NCI-H2196 (cell line): ENCODE results near the gene PRELID1.
"Not testable (repeated sequence)": the region's sequence is repeated elsewhere in the genome, so short reads cannot be mapped to it uniquely, and the experiment has no call there.

ENCODE experiments used
- DNase-seq: peaks from one replicate; lab custom pipeline; 2025; ENCODE audit not compliant: unreplicated experiment; lab: John Stamatoyannopoulos, UW

Gene PRELID1

GRCh38 chr5:177334781-177335700, 31.4 kb downstream of the PRELID1 start:
- no peak for DNase-seq

- no peak for DNase-seq
Measured at GRCh38 chr5:177335701-177336065, 32.1 kb downstream of the PRELID1 start.

- DNase-seq: peak; percentile 34
Measured at GRCh38 chr5:177336112-177336511, 32.5 kb downstream of the PRELID1 start.

- DNase-seq: no peak
Measured at GRCh38 chr5:177336603-177337494, 33.2 kb downstream of the PRELID1 start.

- no peak for DNase-seq
Measured at GRCh38 chr5:177338251-177339106, 34.9 kb downstream of the PRELID1 start.

GRCh38 chr5:177339107-177339638, 35.6 kb downstream of the PRELID1 start:
- DNase-seq: peak; percentile 30

GRCh38 chr5:177343000-177343399, 39.4 kb downstream of the PRELID1 start:
- not testable (repeated sequence) for DNase-seq

- no peak for DNase-seq
Measured at GRCh38 chr5:177343777-177344176, 40.2 kb downstream of the PRELID1 start.

- DNase-seq: no peak
Measured at GRCh38 chr5:177344891-177345290, 41.3 kb downstream of the PRELID1 start.

- no peak for DNase-seq
Measured at GRCh38 chr5:177346820-177347219, 43.2 kb downstream of the PRELID1 start.

- DNase-seq: no peak
Measured at GRCh38 chr5:177347699-177348098, 44.1 kb downstream of the PRELID1 start.

- no peak for DNase-seq
Measured at GRCh38 chr5:177349362-177349647, 45.7 kb downstream of the PRELID1 start.

GRCh38 chr5:177349762-177350161, 46.2 kb downstream of the PRELID1 start:
- no peak for DNase-seq

GRCh38 chr5:177350776-177351391, 47.3 kb downstream of the PRELID1 start:
- DNase-seq: no peak

- DNase-seq: peak; percentile 95
Measured at GRCh38 chr5:177351392-177352329, 48.1 kb downstream of the PRELID1 start, which contains the start of gene LMAN2. TSS of gene LMAN2 (minus strand) at chr5:177351668. CDS start at chr5:177351647, 21 bp downstream.

GRCh38 chr5:177353093-177353492, 49.5 kb downstream of the PRELID1 start:
- no peak for DNase-seq

- DNase-seq: no peak
Measured at GRCh38 chr5:177354256-177354655, 50.7 kb downstream of the PRELID1 start.

- no peak for DNase-seq
Measured at GRCh38 chr5:177354711-177355110, 51.1 kb downstream of the PRELID1 start.
